DMS114 treated with DMSO at 0.1 percent for 48 hours (cell line): ENCODE data around the gene RCOR3.
"Not testable (repeated sequence)": the region's sequence is repeated elsewhere in the genome, so short reads cannot be mapped to it uniquely, and the experiment has no call there.

Experiments
- DNase-seq: peaks from one replicate; lab custom pipeline; 2025; ENCODE audit not compliant: unreplicated experiment; lab: John Stamatoyannopoulos, UW

Gene RCOR3

GRCh38 chr1:211260141-211261107 is 1.3 kb downstream of the RCOR3 start:
- DNase-seq = peak; percentile 62

DNA sequence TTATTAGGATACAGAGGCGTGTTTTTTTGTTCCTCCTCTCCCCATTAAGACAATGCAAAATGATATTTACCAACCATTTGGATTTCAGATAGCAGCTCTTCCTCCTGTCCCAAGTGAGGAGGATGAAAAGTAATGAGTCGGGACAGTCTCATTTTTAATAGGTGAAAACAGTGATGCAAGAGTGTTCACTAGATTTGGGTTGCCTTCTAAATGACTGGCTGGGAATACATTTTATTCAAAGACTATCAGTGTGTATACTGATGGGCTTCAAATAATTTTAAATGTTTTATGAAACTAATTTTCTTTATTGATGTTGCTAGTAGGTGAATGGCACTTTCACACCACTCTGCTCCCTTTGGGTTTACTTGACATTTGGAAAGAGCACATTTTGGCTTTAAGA is 2.1 kb downstream of the RCOR3 start:
- DNase-seq = no peak

DNA sequence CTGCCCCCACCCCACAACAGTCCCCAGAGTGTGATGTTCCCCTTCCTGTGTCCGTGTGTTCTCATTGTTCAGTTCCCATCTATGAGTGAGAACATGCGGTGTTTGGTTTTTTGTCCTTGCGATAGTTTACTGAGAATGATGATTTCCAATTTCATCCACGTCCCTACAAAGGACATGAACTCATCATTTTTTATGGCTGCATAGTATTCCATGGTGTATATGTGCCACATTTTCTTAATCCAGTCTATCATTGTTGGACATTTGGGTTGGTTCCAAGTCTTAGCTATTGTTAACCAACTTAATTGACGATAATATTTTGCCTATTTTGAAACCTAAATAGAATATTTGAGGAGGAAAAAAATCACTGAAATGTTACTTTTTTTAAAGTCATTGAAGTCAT is 3.9 kb downstream of the RCOR3 start:
- DNase-seq = not testable (repeated sequence)

- no peak for DNase-seq
These were observed 8.2 kb downstream of the RCOR3 start for GRCh38 chr1:211267204-211267857.

DNA sequence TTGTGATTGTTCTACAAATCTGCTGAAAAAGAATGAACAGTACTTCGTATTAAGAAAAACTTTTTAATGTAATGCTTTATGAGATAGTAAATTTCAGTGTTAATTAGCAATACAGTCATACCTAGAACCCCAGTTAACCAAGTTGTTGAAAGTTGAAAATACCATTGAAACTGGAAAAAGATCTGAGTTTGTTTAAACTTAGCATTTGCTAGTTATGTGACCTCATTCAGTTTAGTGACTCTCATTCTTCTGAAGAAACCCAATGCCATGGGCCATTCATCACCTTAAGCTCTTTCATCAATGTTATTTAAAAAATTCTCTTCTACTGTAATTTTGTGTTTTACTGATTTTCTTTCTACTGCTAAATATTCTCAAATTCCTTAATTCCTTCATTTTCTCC is 20.2 kb downstream of the RCOR3 start:
- DNase-seq = no peak

DNA sequence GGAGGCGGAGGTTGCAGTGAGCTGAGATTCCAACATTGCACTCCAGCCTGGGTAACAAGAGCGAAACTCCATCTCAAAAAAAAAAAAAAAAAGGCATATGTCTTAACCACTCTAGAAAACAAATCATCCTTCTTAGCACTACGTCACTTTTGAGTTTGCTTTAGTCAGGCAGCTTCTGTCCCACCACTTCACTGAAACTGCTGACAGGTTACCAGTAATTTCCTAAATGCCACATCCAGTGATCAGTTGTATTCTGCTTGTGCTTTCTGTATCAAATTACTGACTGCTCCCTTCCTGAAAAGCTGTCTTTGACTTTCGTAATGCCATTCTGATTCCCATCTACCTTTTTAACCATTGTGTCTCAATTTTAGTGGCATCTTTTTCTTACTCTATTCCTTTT is 21.7 kb downstream of the RCOR3 start:
- DNase-seq = no peak

DNA sequence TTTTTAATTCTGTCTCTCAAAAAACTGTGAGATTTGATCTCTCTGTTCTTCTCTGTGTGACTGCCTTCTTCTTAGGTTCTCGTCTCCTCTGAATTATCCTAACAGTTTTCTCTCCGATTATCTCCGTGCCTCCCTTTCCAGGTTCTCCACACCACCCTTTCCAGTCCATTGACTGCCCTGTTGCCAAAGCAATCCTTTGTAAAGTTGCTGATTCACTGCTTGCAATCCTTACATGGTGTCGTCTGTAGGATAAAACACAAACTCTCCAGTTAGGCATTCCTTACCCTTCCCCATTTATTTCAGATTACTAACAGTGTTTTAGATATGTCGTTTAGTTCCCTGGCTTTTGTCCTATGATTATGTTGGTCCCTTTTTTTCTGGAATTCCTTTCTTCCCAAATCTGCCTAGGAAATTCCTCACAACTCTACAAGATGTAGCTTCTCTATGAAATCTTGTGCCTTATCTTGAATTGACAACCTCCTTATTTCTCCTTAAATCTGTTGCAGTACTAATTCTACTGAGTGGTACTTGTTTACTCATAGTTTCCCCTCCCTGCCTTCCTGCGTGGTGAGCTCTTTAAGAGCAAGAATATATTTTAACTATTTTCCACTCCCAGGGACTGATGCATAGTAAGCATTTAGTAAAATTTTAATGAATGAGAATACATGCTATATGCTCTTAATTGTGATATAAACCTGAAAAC is 22.3 kb downstream of the RCOR3 start:
- DNase-seq = no peak

- DNase-seq = no peak
These were observed 22.8 kb downstream of the RCOR3 start for GRCh38 chr1:211282023-211282373.

GRCh38 chr1:211285196-211285595 is 26.0 kb downstream of the RCOR3 start:
- DNase-seq = no peak

GRCh38 chr1:211287218-211287617 is 28.1 kb downstream of the RCOR3 start:
- DNase-seq = no peak

DNA sequence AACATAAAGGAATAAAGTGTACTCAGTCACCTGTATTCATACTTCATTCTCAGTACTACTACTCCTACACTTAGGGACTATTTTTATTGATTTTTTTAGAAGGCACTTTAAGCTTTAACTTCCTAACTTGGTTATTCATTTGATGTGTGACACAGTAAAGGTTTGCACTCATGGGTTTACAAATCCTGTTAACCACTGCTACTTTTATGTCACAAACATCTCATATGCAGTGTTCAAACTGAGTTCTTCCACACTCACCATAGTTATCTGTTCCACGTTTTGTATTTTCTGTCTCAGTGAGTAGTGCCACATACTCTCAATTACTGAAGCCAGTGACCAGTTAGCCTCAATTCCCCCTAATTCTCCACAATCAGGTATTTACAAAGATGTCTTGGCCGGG is 33.2 kb downstream of the RCOR3 start:
- no peak for DNase-seq

DNA sequence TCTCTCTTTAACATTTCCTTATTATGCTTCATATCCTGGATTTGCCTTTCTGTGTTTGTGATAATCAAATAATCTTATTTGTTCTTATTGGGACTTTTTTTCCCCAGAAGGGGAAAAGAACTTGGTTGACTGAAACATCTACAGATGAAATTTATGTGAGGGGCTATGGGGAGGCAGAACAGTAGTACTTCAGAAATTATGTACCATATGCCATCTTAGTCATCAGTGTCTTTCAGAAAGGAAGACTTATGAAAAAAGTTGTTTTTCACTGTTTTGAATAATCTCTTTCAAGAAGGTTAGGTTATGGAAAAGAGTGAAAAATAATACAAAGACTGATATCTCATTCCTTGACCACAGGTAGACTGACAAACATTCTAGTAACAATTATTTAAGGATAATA is 37.2 kb downstream of the RCOR3 start:
- no peak for DNase-seq

DNA sequence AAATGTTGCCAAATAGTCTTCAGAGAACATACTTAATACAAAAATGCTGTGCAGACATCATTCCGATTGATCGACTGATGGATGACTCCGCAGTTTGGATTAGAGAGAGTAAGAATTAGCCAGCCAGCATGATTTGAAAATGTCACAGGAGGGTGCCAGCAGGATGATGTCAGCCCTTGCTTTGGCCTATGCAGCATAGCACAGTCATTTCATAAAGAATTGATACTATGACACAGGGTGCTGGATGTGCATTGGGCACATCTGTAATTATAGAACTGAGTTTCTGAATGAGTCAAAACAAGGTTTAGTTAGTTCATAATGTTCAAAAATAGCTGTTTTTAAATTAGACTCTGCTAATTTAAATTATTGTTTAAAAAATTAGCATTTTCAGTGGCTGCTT is 45.9 kb downstream of the RCOR3 start:
- no peak for DNase-seq

DNA sequence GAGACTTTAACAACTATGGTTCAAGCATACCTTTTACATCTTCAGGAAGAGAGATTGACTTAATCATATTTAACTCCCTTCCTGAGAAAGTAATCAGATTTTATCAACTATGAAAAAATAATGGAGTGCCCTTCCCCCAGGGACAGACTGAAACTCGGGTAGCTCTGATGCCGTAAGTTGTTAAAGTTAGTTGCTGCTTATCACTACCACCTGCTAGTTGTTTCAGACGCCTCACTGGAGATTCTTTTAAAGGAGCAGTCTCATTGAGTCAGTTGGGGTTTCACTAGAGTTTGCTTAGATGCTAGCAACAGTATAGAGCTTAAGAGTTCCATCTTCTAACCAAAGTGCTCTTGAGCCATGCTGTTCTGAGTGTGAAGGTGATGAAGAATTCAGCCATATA is 50.5 kb downstream of the RCOR3 start:
- DNase-seq = no peak

GRCh38 chr1:211313392-211313791 is 54.2 kb downstream of the RCOR3 start:
- DNase-seq = no peak

DNA sequence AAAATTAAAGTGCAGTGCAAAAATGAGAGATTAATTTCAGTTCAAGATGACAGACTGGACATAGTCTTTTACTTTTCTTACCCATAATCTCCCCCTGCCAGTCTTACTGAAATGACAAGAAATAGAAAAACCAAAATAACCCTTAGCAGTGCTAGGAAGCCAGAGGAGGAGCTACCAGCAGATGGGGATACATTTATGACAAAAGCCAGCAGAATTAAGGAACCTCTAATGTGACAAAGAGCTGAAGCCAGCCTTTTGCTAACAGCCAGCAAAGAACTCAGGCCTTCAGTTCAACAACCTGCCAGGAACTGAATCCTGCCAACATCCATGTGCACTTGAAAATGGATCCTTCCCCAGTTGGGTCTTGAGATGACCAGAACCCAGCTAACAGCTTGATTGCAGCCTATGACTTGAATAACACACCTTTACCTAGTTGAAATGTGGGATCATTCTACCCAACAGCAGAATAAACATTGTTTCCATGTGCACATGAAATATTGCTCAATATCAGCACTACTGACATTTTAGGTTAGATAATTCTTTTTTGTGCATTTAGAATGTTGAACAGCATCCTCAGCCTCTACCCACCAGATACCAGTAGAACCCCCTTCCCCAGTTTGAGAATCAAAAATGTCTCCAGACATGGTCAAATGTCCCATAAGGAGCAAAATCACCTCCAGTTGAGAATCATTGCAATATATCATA is 59.6 kb downstream of the RCOR3 start:
- no peak for DNase-seq

- DNase-seq = no peak
These were observed 60.7 kb downstream of the RCOR3 start for GRCh38 chr1:211319892-211320291.

GRCh38 chr1:211320980-211321379 is 61.8 kb downstream of the RCOR3 start:
- no peak for DNase-seq

GRCh38 chr1:211321646-211322045 is 62.5 kb downstream of the RCOR3 start:
- DNase-seq = not testable (repeated sequence)

DNA sequence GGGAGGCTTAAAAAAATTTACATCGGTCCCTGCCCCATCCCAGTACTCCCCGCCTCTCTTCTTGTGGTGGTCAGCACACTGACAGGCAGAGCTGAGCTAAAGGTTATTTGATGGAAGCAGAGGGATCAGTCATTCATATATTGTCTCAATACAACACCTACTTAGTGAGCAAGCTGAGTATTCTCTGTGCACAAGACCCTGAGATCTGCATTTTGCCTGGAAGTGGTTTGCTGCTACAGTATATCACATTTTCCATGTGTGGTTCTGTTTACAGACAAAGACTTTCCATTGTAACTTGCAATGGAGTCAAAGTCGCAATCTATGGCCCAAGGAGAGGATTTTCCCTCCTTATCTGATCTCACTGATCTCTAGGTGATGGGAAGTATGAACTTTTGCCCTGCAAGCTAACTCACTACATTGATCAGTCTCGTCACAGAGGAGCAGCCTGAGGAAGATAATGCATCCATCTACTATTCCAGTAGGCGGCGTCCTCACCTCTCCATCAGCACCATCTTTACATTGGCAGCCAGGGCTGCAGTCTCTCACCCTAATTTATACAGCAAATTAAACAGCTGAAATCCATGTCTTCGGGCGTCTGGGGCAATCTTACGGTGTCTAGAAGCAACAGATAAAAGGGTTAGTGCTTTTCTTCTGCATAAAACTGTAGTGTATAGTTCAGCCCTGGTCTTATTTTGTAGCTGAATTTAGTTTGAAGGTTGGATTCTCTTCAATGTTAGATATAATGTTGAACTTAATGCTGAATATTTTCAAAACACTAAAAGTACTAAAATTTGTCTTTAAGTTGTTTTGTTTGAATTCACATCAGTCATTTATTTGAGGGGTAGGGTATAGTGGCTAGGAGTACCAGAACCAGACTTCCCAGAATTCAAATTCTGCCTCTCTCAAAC is 64.2 kb downstream of the RCOR3 start:
- DNase-seq = peak; percentile 50
